NCI-H1694 treated with DMSO at 0.1 percent for 48 hours (cell line): ENCODE measurements around the gene KCNH5.

ENCODE experiments used
- DNase-seq: peaks from one replicate; lab custom pipeline; 2025; lab: John Stamatoyannopoulos, UW

KCNH5 gene

DNA sequence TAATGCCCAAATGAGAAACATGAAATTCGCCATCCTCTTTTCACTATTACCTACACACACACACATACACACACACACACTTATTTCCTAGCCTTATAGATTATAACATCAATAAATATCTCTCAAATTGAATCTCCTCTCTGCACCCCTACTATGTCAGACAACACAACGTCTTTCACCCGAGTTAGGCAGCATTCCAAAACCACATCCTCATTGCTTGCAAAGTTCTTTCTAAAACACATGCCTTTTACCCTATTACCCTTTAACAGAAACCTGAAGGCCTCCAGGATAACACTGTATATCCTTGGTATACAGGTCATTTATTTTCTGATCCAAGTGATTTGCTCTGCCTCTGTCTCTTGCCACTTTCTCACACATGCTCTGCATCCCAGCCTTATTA is 56.3 kb downstream of the KCNH5 start:
- no peak for DNase-seq

DNA sequence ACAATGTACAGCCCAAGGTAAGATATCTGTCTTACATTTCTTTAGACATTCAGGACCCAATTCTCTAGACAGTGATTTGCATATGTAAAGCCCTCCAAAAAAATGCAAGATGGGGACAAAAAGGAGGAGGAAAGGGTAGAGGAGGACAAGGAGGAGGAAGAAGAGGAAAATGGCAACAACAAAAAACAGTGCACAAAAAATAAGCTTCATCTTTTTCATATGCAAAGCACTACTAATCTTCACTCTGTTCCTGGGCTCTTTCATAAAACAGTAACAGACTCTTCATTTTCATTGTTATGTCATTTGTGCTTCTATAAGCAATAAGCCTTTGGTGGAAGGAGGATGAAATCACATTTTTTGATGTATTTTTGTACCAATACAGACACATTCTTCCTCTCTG is 61.4 kb downstream of the KCNH5 start:
- no peak for DNase-seq

DNA sequence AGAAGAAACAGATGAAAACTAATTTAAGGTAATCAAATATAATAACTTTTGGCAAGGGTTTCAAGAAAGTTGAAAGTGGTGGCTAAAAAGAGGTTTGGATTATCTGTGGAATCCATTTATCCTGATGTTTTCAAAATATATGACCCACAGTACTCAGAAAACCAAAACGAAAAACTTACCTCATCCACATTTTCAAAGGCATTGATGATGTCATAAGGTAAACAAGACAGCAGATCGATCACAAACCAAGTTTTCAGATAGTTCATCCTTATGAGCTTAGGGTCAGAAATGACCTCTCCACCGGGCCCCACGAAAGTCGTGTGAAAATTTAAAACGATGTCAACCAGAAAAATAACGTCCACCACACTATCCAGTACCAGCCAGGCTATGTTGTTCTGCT is 64.6 kb downstream of the KCNH5 start:
- DNase-seq = no peak

DNA sequence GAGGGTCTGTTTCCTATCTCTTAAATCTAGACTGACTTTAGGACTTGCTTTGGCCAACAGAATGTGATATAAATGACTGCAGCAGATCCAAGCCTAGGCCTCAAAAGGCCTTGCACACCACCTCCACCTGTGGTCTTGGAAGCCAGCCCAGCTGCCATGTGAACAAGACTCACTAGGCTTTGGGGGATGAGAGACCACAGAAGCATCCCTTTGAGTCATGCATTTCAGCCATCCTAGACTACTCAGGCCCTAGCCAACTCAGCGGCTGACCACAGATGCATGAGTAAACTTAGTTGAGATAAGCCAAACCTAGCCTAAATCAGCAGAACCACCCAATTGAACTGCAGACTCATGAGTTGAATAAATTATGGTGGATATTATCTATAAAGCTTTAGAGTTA is 87.7 kb downstream of the KCNH5 start:
- DNase-seq = no peak

DNA sequence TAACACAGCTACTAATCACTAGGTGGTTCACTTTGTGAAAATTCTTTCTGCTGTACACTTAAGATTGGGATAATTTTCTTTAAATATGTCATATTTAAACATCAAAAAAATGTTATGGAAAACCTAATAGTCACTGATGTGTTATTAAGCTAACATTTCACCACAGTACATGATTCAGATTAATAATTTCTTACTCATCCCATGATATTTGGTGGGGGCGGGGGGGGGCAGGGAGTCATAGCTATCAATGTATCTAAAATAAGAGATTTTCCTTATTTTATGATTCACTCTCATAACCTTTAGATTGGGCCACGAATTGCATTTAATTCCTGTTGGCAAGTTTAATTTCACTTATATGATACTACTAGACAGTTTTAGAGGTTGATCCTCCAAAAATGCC is 88.8 kb downstream of the KCNH5 start:
- DNase-seq = no peak

DNA sequence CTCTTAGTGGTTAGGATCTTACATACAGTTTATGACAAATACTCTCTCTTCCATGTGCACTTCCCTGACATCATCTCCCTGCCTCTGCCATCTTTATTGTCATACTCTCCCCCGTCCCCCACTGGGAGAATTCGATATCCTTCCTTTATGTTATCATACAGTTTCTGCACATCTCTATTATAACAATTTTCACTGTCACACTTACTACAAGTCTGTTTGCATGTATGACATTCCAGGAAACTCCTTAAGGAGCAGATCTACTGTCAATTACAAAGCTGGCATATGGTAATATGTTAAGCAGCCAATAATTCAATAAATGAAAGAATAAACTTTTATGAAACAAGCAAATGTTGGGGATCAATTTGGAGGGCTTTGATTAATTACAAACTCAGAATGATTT is 91.1 kb downstream of the KCNH5 start:
- no peak for DNase-seq

DNA sequence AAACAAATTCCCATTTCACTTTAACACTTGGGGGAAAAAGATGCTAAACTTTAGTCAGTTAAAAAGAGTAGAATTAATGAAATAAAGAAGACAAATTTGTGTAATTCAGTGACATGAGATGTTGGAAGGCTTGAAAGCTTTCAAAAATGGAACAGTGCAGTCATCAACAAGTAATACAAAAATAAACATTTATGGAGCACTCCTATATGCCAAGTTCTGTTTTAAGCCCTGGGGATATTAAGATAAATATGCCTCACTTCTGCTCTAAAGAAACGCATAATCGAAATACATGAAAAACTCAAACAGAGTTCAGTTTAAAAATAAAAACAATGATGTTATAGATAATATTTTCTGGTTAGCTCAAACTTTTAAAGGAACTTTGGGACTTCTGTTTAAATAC is 93.0 kb downstream of the KCNH5 start:
- DNase-seq = no peak

DNA sequence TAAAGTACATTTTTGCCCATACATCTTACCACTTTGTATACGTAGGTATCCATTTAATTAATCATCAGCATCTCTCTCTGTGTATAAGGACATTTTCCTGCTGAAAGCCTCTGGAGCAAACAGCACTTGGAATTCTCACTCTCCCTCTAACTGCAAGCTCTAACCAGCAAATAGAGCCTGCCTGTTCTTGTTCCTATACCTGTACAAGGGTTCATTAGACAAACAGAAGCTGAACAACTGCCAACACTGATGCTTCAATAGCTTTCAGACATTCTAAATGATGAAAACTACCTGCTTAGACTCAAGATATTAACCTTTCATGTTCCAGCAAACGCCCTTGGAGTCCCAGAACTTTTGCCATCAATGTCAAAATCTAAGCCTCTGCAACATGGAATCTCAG is 98.0 kb downstream of the KCNH5 start:
- DNase-seq = no peak

DNA sequence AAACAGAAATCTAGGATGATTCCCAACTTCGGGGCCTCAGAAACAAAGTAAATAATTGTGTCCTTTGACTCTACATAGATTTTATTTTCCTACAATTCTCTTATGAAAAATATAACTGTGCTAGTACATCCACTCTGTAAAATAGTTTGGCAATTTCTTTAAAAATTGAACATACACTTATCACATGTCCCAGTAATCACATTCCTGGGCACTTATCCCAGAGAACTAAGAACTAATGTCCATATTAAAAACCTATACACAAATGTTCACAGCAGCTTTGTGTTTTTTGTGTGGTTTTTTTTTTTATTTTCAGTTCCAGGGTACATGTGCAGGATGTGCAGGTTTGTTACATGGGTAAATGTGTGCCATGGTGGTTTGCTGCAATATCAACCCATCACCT is 99.0 kb downstream of the KCNH5 start:
- no peak for DNase-seq

DNA sequence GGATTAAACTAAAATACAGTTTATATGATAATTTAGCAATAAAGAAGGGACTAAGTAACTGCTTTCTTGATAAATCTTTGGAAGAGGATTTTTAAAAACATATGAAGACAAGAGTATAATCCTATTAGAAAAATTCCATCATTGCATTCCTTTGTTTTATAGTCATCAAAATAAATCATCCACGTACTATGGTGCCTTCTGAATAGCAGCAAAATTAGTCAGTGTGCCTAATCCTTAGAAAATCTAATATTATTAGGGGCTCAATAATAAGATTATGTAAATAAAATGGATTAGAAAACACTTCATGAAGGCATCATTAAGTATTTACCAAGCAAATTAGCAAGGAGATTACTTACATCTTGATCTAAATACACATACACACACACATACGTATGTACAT is 102.1 kb downstream of the KCNH5 start:
- no peak for DNase-seq

DNA sequence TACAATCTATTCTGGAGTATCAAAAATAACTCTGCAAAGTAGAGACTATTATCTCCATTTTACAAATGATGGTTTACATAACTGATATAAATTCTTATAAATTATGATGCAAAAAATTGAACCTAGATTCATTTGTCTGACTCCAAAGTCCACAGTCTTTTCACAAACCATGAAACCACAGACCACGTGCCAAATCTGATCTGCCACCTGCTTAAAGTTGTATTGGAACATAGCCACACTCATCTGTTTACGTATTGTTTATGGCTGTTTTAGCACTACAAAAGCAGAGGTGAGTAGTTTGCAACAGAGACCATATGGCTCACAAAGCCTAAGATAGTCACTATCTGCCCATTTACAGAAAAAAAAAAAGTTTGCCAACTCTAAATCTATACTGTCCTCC is 105.3 kb downstream of the KCNH5 start:
- no peak for DNase-seq

DNA sequence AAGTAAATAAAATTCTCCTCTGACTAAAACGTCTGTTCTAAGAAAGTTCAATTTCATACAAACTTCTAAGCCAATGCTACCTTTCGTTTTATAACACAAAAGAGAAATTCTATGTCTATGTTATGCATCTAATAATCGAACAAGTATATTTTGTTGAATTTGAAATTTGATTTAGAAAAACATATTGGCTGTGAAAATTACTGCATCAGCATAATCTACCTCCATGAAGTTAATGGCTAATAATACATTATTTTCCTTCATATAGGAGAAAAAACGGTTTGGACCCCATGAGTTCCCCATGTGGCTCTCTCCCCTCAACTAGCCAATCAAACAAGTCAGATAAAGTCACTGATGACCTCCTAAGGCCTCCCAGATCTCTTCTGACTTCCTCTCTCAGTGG is 106.5 kb downstream of the KCNH5 start:
- DNase-seq = no peak

DNA sequence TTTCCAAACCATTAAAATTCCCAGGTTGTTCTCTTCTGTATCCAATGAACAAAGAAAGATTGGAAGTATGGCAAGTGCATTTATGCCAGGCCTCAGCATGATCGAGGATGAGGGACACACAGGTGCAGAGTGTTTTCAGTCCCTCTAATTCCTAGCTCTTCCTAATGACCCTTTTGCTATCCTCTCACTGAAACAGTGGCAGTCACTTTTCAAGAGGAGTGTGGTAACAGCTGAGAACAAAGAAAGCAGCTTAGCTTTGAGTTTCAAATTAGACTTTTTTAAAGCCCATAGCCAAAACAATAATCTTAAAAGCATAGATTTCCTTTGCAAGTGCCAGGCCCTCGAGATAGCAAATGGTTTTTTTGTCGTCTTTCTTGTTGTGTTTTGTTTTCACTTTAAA is 110.8 kb downstream of the KCNH5 start:
- no peak for DNase-seq

DNA sequence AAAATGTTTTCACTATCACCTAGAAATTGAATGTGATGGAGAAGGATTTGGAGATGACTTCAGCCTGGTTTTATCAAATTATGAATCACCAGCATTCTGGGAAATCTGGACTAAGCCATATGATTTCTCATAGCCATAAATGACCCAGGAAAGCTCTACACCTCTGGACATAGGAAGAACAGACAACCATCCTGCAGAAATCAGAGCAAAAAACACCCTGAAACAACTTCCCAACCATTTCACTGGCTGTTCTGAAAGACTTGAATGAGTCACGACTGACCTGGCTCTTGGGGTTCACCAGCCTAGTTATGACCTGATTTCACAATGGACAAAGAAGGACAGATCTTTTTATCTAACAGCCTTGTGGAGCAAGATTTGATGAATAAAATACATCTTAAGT is 123.8 kb downstream of the KCNH5 start:
- no peak for DNase-seq

DNA sequence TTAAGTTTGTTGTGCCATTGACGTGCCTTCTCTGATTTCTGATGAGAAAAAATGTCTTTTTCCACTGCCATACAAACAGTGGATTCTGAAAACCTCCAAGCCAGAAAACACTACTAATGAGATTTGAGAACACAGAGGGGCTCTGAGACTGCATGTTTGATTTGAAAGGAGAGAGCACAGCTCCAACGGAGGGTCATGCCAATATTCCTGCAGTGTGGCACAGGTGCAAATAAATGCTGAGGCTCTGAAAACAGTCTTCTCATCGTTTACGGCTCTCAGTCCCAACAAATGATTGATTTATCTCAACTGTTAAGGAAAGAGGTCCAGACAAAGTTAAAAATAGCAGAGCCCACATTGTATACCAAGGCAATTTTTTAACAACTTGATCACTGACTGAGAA is 128.7 kb downstream of the KCNH5 start:
- no peak for DNase-seq

DNA sequence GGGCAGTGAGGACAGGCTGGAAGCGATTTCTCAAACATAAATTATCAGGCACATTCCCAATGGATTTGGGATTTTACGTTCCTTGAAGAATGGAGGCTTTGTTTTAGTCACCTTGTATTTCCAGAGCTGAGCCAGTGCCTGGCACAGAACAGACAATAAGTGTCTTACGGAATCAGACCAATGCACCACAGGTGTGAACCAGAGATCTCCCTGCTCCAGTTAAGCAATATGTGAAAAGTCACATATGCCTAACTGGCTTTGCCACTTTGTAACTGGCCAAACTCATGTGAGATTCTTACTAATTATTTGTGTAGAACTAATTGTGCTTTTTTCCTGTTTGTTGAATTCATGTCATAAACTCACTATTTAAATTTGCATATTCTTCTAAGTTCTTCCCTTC is 130.4 kb downstream of the KCNH5 start:
- DNase-seq = no peak

DNA sequence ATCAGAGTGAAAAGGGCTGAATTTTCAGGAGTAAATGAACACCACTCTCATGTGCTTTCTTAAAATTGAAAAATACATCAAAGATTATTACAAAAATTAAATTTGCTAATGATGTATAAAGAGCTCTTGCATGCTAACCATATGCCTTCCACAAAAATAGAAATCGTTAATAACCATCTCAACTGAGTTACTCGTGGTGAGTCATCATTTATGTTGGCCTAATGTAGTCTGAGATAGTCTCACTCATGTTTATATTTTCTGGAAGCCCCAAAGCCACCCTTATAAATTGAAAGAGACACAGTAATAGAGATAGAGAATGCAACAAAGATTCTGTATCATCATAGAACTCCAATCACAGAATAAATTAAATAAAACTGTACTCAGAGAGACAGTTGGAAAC is 131.2 kb downstream of the KCNH5 start:
- no peak for DNase-seq

DNA sequence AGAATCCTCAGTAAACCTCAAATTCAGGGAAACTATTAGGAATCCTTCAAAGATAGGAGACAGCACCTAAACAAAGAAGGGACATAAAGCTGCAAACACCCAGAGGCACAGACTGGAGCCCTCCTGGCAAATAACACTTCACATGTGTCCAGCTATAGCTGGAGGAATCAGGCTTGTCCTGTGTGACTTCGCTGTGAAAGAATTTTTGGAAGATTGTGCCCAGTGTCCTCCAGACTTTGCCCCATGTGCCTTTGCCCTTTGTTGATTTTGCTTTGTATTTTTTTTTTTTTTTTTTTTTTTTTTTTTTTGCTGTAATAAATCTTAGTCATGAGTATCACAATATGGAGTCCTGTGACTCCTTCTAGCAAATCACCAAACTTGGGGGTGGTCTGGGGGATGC is 136.8 kb downstream of the KCNH5 start:
- no peak for DNase-seq

DNA sequence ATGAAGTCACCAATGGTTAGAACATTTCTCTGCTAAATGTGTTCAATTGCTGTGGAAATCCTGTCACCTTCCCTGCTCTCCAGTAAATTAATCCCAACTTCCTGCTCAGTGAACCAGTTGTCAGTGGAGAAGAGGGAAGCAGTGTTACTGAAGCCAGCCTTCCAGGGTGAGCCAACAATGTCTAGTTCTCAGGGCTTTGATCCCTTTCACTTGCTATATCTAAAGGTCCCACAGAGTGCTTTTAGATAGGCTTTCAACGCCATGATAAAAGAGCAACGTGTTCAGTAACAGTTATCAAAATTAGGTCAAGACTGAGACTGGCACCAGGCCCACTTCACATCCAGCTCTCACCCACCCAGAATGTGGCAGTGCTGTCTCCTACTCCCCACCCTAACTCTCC is 139.7 kb downstream of the KCNH5 start:
- no peak for DNase-seq

DNA sequence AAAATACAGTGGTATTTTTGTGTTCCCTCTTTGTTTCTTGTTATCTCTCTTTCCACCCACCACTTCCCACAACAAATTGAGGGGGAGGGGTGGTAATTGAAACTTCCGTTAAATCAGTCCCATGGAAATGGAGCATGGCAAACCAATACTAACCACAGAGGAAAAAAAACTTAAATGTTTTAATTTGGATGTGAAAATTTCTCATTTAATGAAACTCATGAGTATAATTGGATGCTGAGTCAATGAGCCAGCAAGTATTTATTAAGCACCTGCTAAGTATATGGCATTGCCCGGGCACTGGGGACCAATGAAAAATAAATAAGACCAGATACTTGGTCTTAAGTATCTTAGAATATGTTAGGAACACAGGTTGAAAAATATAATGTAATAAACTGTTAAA is 147.5 kb downstream of the KCNH5 start:
- no peak for DNase-seq

DNA sequence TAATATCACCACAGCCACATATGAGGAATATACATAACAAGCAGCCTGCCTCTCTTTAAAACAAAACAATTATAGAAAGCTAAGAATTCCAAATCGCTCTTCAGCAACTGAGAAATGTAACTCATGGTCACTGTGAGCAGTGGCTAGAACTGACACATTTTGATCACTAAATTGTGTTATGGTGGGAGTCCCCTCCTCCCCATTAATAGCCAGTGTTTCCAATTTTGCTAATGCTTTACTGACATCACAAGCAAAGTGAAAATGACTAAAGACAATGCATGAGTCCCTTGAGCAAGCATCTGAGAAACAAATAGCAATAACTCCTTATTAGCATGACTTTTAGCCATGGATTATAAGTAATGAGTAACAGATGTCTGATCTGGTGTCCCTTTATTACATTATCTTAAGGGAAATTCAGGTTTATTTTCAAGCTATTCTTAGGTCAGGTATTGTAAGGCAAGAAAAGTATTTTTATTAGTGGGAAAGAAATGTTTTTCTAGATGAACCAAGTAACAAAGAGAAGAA is 148.3 kb downstream of the KCNH5 start:
- no peak for DNase-seq

DNA sequence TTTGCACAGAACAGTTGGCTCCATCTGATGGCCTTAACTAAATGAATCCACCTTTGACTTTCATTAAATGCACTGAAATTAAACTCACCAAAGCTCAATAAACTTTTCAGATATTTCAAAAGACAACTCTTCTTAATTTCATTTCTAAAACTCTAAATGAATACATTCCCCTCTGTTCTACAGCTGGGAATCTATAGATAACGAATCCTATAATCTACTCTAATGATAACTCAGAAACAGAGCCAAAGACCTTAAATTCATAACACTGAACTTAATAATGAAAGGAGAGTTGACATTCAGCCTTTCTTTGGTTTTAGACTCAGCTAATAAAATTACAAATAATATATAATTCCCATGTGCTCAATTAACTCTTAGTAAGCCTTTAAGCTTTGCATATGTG is 150.5 kb downstream of the KCNH5 start:
- no peak for DNase-seq

DNA sequence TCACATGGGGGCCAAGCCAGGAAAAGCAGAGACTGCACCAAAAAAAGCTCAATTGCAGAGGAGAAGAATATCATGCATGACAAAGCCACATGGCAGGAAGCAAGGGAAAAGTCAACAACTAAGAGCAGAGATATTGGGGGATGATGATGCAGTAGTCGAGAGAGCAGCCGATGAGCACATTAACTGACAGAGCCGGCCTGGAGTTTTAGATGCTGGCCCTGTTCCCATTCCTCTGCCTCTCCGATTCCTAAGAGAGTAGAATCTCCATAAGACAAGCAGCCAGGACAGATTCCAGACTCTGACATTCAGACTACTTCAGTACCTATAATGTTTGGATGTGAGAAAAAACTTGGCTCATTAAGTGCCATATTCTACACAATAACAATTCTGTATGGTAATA is 155.9 kb downstream of the KCNH5 start:
- DNase-seq = no peak

DNA sequence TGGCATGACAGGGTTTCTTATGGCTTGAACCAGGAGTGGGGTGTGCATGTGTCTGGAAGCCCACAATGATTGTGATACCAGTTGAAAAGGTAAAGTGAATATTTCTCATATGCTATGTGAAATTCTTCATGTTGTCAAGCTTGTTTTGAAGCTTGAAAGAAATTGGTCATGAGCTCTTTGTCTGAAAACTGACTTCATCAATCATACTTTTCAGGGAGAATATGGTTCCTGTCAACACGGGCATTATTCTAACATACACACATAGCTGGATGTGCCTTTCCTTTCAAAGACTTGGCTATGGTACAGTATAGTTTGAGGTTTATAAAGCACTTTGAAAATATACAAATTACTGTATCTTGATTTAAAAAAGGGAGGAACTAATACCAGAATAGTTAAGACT is 158.8 kb downstream of the KCNH5 start:
- DNase-seq = no peak

DNA sequence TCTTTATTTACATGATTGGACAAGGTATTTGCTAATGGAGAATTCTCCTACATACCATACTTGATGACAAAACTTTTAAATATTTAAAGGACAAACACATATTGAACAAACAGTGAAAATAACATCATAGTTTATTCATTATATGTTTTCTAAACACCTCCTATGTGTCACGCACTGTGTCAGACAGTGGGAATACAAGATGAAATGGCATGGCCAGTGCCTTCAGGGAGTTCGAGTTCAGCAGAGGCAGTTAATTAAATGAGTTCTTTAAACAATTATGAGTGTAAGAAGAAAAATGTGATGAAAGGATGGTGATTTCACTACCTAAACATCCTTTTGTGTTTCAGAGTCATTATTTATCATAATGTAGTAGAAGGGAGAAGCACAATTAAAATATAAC is 159.8 kb downstream of the KCNH5 start:
- DNase-seq = no peak
